Measurements from ENCODE around the gene SLC41A2. TPM values are rescaled to one million over a fixed set of nuclear protein-coding genes. Genes with fewer than 3 reads are reported as not detected.

The SLC41A2 gene
- total and polyA plus RNA-seq, 2 donors (not counting 1 experiment from before 2014, with no cell fraction given), result 0.51 to 13.0 TPM

DNA sequence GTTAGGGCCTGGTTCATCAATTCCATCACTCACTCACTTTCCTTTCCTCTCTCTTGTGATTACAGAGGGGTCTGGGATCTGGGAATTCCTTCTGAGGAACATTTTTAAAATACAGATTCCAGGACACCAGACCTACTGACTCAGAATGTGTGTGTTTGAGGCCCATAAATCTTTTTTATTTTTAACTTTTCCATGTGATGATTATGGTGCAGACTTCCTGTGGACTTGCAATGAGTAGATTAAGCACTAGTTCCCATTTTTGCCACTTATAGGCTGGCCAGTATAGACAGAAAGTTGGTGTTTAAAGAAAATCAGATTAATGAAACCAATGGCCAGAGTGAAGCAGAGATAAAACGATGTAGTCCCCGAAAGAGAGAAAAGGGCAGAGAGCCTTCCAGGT, 28.1 kb downstream of the SLC41A2 start:
- no peak for TF ChIP-seq CTCF (IDR thresholded peaks at IDR 0.05)
- no peak for TF ChIP-seq EZH2 (IDR thresholded peaks at IDR 0.05; ENCODE audit: borderline replicate concordance, insufficient read depth, low read depth, low read length, poor library complexity, severe bottlenecking)
- Mint-ChIP-seq H3K27ac (no peak overlapping the region), H3K27me3 (no peaks in the 10 kb centered on the region), H3K4me1 (peaks cover 18% of the 10 kb centered on the region), H3K9me3 (ENCODE audit: insufficient read depth) (no peaks in the 10 kb centered on the region), H3K4me3 (no peak overlapping the region)
- no peak overlapping the region for H3K9ac ChIP-seq (ENCODE audit: low read length)
- no peak overlapping the region for H3K4me3 ChIP-seq (ENCODE audit: control extremely low read depth in 1 of 5, extremely low read depth in 1 of 5, insufficient read depth in 1 of 5, low read depth in 2 of 5, low read length in 4 of 5)
- H4K20me1 ChIP-seq (ENCODE audit: control insufficient read depth, insufficient read depth, low read length, poor library complexity, severe bottlenecking), result no peaks in the 10 kb centered on the region
- POLR2A ChIA-PET, result no interaction called here
- no peaks in the 10 kb centered on the region for H3K9me3 ChIP-seq (ENCODE audit: control extremely low read depth in 1 of 3, control insufficient read depth in 2 of 3, insufficient read depth in 1 of 3, low read length in 2 of 3)
- no peaks in the 10 kb centered on the region for H3K4me1 ChIP-seq (ENCODE audit: control insufficient read depth in 2 of 2, insufficient read depth in 2 of 2, low read length in 2 of 2)
- H3K27me3 ChIP-seq (replicated peaks in 1 of 4; ENCODE audit: control extremely low read depth in 1 of 4, control insufficient read depth in 3 of 4, insufficient read depth in 4 of 4, low read length in 3 of 4), result no peaks in the 10 kb centered on the region
- WGBS (ENCODE audit: insufficient coverage), result 0% methylated on average over 1 of the region's 2 CpGs
- H3K27ac ChIP-seq (ENCODE audit: low read length in 2 of 2), result no peak overlapping the region
- intact Hi-C loops (cut with micrococcal nuclease), result no loop called here
- H3K4me2 ChIP-seq (replicated peaks; ENCODE audit: low read depth, low read length, poor library complexity, severe bottlenecking), result no peak overlapping the region
- no peak overlapping the region for H2AFZ ChIP-seq (ENCODE audit: insufficient read depth, low read depth, low read length, poor library complexity, severe bottlenecking)
- CTCF ChIA-PET, result interaction anchor here (1.1 kb wide), 1 partner anchor 10 kb away, joined by 3 read pairs; no protein-coding TSS in a partner anchor
- no peak for DNase-seq
- ATAC-seq (ENCODE audit: low read depth), result no peak
- no peaks in the 10 kb centered on the region for H3K79me2 ChIP-seq (ENCODE audit: control insufficient read depth, insufficient read depth, low read length)
- no peaks in the 10 kb centered on the region for H3K36me3 ChIP-seq (replicated peaks in 1 of 2; ENCODE audit: control extremely low read depth in 1 of 2, control insufficient read depth in 1 of 2, extremely low read depth in 1 of 2, insufficient read depth in 2 of 2, low read length in 1 of 2)

- Histone ChIP-seq H3K27ac (ENCODE audit: low read length in 2 of 2) (no peak overlapping the region), H4K20me1 (ENCODE audit: control insufficient read depth, insufficient read depth, low read length, poor library complexity, severe bottlenecking) (no peaks in the 10 kb centered on the region), H3K9me3 (ENCODE audit: control extremely low read depth in 1 of 3, control insufficient read depth in 2 of 3, insufficient read depth in 1 of 3, low read length in 2 of 3) (no peaks in the 10 kb centered on the region), H3K79me2 (ENCODE audit: control insufficient read depth, insufficient read depth, low read length) (no peaks in the 10 kb centered on the region), H3K9ac (ENCODE audit: low read length) (no peak overlapping the region), H3K36me3 (replicated peaks in 1 of 2; ENCODE audit: control extremely low read depth in 1 of 2, control insufficient read depth in 1 of 2, extremely low read depth in 1 of 2, insufficient read depth in 2 of 2, low read length in 1 of 2) (no peaks in the 10 kb centered on the region), H3K4me2 (replicated peaks; ENCODE audit: low read depth, low read length, poor library complexity, severe bottlenecking) (no peak overlapping the region), H2AFZ (ENCODE audit: insufficient read depth, low read depth, low read length, poor library complexity, severe bottlenecking) (no peak overlapping the region), H3K4me1 (ENCODE audit: control insufficient read depth in 2 of 2, insufficient read depth in 2 of 2, low read length in 2 of 2) (no peaks in the 10 kb centered on the region), H3K4me3 (ENCODE audit: control extremely low read depth in 1 of 5, extremely low read depth in 1 of 5, insufficient read depth in 1 of 5, low read depth in 2 of 5, low read length in 4 of 5) (no peak overlapping the region), H3K27me3 (replicated peaks in 1 of 4; ENCODE audit: control extremely low read depth in 1 of 4, control insufficient read depth in 3 of 4, insufficient read depth in 4 of 4, low read length in 3 of 4) (no peaks in the 10 kb centered on the region)
- WGBS (ENCODE audit: insufficient coverage), result 100% methylated on average over 1 of the region's 2 CpGs
- no peak for TF ChIP-seq EZH2 (IDR thresholded peaks at IDR 0.05; ENCODE audit: borderline replicate concordance, insufficient read depth, low read depth, low read length, poor library complexity, severe bottlenecking)
- TF ChIP-seq CTCF (IDR thresholded peaks at IDR 0.05), result no peak
- H3K4me1 Mint-ChIP-seq, result peaks cover 18% of the 10 kb centered on the region
- no peaks in the 10 kb centered on the region for H3K27me3 Mint-ChIP-seq
- POLR2A ChIA-PET, result no interaction called here
- no peaks in the 10 kb centered on the region for H3K9me3 Mint-ChIP-seq (ENCODE audit: insufficient read depth)
- DNase-seq (no peak), ATAC-seq (ENCODE audit: low read depth) (no peak)
- intact Hi-C loops (cut with micrococcal nuclease), result no loop called here
- no peak overlapping the region for H3K4me3 Mint-ChIP-seq
- CTCF ChIA-PET, result no interaction called here
- no peak overlapping the region for H3K27ac Mint-ChIP-seq
Measured at GRCh38 chr12:104929368-104929767, 28.7 kb downstream of the SLC41A2 start.
